HPDE6-E6E7 (cell line): Measurements from ENCODE around the gene TEAD4.
"Not testable (repeated sequence)": the region's sequence is repeated elsewhere in the genome, so short reads cannot be mapped to it uniquely, and the experiment has no call there.

ENCODE experiments used
- DNase-seq: peaks from one replicate; pipeline ENCODE4 v3.0.0; 2011; ENCODE audit warnings: missing footprints; ENCODE audit errors: extremely low spot score

Gene TEAD4

GRCh38 chr12:3048540-3048939 is 89.3 kb downstream of the TEAD4 start:
- no peak for DNase-seq

DNA sequence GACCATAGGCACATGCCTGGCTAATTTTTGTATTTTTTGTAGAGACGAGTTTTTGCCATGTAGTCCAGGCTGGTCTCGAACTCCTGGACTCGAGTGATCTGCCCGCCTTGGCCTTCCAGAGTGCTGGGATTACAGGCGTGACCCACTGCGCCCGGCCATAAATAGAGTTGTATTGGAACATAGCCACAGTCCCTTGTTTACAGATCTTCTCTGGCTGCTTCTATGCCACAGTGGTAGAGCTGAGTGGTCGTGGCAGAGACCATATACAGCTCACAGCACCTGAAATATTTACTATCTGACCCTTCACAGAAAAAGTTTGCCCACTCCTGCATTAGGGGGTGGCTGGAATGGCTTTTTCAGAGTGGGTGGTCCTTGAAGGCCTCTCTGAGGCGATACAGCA is 90.0 kb downstream of the TEAD4 start:
- DNase-seq: no peak

DNA sequence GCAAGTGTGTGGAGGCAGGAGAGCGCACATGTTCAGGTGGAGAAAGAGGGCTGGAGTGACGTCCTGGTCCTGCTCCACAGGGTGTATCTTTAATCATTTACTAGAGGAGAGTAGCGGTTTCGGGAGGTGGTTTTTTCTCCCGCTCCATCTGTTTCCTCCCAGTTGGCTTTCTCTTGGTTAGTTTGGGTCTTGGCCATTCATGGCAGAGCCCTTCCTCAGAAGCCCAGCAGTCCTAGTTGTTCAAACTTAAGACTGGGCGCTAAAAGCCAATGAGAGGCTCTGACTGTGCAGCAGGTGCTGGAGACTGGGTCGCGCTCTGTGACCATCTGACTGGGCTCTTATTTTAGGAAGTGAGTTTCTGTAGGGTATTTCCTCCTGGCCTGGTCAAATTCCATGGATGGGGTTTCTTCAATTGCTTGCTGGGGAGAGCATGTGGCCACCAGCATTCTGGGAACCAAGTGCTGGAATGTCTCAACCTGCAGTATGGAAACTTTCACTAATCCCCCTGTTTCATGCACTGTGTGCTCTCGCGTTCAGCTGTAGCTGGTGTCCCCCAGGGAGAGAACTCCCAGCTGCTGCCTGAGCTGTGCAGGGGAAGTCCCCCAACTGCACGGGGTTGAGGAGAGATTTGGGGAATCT is 90.5 kb downstream of the TEAD4 start:
- no peak for DNase-seq

DNA sequence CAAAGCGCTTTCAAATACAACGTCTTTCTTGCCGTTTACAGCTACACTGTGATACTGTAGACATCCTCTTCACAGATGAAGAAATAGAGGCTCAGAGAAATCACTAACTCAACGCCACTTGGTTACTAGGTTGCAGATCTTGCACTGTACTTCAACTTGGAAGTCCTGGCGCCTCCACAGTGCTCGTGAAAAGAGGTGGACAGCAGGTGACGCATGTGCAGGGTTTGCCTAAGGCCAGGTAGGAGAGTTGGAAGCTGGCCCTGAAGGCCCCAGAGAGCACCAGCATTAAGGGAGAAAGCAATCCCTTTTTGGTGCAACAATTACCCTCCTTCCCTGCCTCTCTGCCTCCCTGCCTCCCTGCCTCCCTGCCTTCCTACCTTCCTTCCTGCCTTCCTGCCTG is 95.2 kb downstream of the TEAD4 start:
- no peak for DNase-seq

- no peak for DNase-seq
Measured at GRCh38 chr12:3055026-3055703, 96.0 kb downstream of the TEAD4 start.

GRCh38 chr12:3055704-3056467 is 96.7 kb downstream of the TEAD4 start:
- no peak for DNase-seq

DNA sequence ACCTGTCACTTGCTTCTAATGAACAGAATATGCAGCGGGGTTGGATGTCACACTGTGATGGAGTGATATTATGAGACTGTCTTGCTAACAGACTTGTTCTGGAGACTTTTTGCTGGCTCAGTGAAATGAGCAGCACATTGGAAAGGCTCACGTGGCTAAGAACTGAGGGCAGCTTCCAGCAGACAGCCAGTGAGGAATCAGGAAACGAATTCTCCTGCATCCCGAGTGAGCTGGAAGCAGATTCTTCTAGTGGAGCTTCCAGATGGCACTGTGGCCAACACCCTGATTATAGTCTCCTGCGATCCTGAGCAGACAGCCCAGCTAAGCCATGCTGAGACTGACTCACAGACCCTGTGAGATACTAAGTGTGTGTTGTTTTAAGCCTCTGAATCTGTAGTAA is 101.9 kb downstream of the TEAD4 start:
- DNase-seq: no peak

DNA sequence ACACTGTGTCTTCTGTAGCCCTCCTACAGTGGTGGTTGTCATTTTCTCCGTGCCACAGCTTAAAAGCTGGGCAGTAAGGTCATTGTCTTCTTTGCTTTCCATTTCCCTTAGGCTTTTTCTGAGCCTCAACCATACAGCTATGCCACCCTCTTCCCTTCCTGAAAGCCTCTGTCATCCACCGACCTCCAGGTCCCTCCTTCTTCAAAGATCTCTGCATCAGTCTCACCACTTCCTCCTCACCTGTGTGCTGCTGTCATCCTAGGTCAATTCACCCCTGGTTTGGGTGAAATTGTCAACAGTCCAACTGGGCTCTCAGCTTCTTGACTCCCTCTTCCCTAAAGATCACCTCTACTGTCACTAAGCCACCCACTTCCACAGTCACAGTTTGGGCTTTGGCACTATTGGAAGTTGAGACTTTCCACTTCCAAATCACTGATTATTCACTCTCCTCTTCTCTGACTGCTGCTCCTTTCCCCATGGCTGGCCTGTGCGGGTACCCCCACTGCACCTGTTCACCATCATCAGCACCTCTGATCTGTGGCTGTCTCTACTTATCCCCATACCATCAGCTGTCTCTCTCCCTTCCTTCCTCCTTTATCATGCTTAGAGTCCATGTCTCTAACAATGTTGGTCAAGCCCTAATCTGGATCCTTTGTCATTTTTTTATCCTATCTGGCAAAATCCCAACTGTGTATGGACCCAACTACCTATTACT is 102.5 kb downstream of the TEAD4 start:
- no peak for DNase-seq

DNA sequence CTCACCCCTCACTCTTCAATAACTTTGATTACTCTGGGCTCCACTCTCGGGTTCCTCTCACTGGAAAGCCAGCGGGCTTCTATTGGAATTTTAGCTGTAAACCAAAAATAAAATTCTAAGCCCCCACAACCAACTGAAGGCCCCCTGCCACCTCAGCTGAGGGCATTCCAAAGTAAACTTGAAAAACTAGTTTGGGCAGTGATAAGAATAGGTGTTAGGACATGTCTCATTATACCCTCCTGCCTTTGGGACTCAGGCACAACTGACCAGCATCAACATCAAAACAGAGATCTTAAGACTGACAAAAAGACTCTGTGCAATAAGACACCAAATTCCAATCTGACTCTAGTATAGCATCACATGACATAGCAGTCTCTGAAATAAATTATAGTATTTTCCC is 106.1 kb downstream of the TEAD4 start:
- DNase-seq: no peak

DNA sequence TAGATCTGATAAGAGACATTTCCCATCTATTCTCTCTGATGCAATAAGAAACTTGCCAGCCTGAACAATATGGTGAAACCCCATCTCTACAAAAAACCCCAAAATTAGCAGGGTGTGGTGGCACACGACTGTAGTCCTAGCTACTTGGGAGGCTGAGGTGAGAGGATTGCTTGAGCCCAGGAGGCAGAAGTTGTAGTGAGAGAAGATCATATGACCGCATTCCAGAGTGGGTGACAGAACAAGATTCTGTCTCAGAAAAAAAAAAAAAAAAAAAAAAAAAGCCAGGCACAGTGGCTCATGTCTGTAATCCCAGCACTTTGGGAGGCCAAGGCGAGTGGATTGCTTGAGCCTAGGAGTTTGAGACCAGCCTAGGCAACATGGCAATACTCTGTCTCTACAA is 106.6 kb downstream of the TEAD4 start:
- DNase-seq: not testable (repeated sequence)

DNA sequence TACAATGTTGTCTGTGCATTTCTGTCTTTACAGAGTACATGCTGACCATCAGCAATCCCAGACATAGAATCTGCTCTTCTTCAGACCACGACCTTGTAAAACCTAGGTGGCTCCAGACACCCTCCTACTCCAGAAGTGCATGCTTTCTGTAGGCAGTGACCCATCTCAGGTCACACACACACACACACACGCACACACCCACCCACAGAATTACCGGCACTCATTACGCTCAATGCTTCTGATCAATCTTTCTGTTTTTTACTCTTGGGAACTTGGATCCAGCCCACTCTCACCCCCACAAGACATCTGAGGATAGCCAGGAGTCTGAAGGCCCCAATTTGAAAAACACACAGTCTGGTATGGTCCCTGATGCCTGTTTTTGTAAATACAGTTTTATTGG is 110.5 kb downstream of the TEAD4 start:
- no peak for DNase-seq

DNA sequence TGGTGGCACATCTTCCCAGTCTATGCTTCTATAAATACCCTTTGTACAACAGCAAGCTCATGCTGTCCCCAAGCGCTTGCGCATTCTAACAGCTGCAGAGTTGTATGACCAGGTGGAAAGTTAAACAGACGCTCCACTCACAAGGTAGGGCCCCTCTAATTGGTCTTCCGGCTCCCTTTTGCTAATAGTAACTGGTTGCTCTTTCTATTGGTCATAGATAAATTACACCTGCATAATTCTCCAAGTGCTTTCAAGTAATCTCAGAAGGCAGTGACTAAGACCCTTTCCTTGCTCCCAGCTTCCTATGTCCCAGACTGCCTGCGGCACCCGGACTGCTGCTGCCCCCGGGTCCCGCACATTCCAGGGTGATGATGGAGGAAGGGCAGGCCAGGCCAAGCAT is 111.9 kb downstream of the TEAD4 start:
- no peak for DNase-seq

DNA sequence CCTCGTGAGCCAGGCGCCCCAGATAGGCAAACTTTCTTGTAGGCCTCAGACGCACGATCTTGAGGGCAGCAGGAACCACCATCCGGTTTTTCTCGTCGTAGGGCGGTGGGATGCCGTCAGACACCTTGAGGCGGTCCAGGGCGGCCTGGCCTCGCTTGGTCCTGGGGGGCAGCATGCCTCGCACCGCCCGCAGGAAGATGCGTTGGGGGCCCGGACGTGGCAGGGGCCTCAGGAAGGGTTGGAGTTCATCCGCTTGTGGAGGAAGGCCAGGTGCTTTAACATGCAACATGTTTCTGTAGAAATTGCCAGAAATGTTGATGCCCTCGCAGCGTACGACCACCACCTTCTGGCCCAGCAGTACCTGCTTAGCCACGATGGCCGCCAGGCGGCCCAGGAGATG is 112.5 kb downstream of the TEAD4 start:
- DNase-seq: no peak

DNA sequence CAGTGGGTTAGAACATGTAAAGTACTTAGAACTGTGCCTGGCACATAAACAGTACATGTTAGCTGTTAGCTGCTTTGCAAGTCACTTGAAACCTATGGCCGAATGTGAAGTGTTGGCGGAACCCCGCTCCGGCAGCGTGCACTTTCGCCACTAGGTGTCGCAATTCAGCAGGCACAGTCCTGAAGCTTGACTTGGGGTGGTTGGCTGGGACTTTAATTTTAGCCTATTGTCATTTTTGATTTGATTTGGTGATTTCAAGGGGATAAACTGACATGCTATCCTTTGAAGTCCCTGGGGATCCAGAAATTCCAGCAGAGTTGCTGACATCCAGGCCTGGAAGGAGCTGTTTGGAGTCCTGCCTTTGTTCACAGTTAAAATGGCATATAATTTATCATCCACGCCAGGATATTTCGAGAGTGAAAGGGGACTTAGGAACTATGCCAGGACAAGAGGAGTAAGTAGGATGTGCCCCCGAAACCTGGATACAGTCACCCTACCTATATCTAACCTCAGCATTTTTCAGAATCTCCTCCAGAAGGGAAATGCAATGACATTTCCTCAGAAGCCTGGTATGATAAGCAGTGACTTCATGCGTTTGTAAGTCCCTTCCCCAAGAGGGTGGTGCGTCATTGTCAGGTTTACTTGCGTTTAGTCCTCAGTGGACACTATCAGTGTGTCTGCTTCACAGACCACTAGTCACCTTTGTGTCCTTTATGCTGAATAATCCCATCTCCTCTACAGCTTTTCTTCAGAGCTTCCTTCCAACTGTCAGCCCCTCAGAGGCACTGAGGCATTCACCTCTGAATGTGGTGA is 114.4 kb downstream of the TEAD4 start:
- peak; percentile 89 for DNase-seq

DNA sequence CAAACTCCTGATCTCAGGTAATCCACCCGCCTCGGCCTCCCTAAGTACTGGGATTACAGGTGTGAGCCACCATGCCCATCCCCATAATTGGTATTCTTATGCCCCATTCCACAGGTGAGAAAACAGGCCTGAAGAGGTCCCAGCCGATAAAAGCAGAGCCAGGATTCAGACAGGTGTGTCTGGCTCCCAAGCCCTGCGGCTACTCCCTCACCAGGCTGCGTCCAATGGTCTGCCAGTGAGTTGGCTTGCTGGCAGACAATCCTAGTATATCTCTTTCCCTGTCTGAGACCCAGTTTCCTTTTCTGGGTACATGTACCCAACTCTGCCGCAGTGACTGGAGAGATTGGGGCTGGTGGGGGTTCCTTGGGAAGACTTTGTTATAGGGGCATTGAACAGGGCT is 116.1 kb downstream of the TEAD4 start:
- DNase-seq: no peak

DNA sequence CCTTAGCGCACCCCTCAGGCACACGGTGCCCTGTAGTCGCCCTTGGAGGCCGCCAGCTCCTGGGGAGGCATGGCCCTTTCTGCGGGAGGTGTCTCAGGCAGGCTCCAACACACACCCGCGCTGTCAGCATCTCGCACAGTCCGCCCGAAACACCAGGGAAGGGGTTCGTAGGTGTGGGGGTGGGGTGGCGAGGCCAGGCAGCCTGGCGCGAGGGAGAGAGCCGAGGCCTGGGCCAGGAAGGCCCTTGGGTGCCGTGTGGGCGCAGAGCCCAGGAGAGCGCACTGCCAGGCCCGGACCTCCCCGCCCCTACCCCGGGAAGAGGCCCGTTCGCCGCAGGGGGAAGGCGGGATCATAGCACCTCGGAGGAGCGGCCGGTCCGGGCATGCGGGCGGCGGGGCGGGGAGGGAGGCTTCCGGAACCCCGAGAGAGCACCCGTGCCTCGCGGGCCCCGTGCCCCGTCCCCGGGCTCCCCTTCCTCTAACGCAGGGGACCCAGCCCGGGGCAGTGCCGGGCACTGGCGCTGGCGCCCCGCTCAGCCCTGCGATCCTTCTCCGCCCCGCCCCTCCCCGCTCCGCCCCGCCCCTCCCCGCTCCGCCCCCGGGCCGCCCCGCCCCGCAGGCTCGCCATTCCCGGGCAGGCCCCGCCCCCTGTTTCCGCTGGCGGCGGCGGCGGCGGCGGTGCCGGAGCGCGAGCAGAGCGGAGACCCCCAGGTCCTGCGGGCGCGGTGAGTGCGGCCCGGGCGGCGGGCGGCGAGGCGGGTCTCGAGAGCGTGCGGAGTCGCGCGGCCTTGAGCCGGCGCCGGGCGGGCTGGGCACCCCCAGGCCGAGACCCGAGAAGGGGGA is 117.8 kb downstream of the TEAD4 start, which contains the start of gene TSPAN9:
Gene TSPAN9, plus strand, starts transcription at position 650 of the 842 bp plus-strand sequence. CDS start 123,815 bp downstream, outside the sequence.
- DNase-seq: peak; percentile 80

- no peak for DNase-seq
Measured at GRCh38 chr12:3077572-3078081, 118.4 kb downstream of the TEAD4 start.

DNA sequence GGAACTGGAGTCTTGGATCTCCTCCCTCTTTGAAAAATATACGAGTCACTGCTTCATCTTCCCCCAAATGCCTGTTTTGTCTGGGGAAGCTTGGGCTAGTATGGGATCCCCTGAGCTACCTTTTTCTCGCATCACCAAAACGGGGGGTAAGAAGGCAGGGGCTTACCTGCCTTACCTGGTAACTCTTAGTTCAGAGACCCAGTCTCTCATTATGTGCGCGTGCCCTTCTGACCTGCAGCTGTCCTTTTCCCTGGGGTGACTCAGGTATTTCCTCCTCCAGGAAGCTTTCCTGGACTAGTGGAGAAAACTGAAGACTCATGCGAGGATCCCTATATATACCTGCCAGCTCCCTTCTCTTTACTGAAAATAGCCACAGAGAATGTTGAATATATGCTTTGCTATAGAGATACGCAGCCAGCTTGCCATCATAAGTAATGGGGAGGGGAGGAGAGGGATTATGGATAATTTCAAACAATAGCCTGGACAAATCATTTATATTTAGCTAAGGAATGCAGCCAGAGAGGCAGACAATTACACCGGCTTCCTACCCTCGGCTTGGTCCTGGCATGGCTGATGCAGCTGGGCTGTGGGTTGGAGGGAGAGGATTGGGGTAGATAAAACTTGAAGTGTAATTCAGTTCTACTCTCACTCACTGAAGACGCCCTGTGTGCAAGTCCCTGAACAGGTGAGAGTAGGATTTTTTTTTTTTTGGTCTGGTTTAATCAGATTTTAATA is 119.1 kb downstream of the TEAD4 start:
- no peak for DNase-seq

DNA sequence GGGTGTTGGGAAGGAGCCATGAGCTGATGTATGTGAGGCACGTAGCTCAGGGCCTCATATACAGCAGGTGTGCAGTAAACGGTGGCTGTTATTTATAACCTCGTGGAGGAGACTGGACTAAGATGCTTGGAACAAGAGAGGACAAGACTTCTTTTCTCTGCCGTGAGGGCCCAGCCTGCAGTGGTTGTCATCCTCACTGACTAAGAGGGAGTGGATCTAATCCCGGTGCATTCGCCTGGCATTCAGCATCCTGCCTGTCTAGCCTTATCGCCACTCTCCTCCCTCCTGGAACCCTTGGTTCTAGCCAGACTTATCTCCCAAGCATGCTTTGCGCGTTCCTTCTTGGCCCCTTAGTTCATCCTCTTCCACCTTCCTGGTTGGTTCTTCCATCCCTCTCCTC is 121.9 kb downstream of the TEAD4 start:
- DNase-seq: no peak

DNA sequence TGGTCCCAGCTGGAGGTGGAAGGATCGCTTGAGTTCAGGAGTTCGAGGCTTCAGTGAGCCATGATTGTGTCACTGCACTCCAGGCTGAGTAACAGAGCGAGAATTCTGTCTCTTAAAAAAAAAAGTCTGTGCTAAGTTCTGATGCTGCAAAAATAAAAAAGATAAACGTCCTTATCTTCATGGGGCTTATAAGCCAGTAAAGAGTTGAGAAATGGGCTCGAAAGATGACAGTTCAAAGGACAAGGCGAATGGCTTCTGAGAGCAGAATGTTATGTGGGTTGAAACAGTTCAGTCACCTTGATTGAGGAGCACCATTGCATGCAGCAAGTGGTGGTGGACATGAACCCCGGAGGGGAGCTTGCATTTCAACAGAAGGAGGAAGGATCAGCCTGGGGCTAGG is 122.7 kb downstream of the TEAD4 start:
- no peak for DNase-seq
